Body of pancreas (tissue), 4 donors: ENCODE data around the gene ZNF579.

Experiments
- POLR2A ChIP-seq, 3 donors: fragments of 450-650 bp; IDR thresholded peaks; one replicate each; pipeline ENCODE4 v1.6.1; 2016; ENCODE audit warnings: antibody characterized with exemption in 3 of 3, mild to moderate bottlenecking in 2 of 3
- TF ChIP-seq, protein P1 (sequence below), 7 experiments: fragments of 450-650 bp in 4 of 7; fragments of 200-600 bp in 3 of 7; sonication (generic) in 3 of 7; IDR thresholded peaks; one replicate each; pipeline ENCODE4 v1.5.1; 2016 to 2019; ENCODE audit warnings: antibody characterized with exemption in 7 of 7

DNA sequence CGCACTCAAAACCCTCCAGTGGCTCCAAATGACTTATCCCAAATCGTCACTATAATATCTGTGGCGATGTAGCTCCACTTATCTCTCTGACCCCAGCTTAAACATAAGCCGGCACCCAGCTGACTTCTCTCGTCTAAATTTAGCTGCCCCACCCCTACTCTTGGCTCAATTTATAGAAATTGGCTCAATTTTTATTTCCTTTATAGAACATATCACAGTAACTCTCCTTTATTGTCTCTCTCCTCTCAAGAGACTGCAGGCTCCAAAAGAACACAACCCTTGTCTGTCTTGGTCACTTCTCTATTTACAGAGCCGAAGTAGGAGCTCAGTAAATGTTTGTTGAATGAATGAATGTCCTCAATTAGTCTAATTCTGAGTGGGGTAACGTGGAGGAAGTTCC lies 42.9 kb upstream of the ZNF579 start:
- no peak for TF ChIP-seq POLR2A (IDR thresholded peaks at IDR 0.05)
- TF ChIP-seq, protein P1, sequence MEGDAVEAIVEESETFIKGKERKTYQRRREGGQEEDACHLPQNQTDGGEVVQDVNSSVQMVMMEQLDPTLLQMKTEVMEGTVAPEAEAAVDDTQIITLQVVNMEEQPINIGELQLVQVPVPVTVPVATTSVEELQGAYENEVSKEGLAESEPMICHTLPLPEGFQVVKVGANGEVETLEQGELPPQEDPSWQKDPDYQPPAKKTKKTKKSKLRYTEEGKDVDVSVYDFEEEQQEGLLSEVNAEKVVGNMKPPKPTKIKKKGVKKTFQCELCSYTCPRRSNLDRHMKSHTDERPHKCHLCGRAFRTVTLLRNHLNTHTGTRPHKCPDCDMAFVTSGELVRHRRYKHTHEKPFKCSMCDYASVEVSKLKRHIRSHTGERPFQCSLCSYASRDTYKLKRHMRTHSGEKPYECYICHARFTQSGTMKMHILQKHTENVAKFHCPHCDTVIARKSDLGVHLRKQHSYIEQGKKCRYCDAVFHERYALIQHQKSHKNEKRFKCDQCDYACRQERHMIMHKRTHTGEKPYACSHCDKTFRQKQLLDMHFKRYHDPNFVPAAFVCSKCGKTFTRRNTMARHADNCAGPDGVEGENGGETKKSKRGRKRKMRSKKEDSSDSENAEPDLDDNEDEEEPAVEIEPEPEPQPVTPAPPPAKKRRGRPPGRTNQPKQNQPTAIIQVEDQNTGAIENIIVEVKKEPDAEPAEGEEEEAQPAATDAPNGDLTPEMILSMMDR (IDR thresholded peaks at IDR 0.05), result no peak
